Measurements from ENCODE around the gene TBC1D25.

TBC1D25 gene

GRCh38 chrX:48560056-48560455, 20.5 kb downstream of the TBC1D25 start:
- peaks cover 0 to 3% of the 10 kb centered on the region in 2 donors for H3K27me3 ChIP-seq (ENCODE audit: control insufficient read depth in 1 of 2, insufficient read depth in 2 of 2, low read length in 2 of 2)
- no peak overlapping the region for H3K4me3 ChIP-seq (ENCODE audit: low read length in 2 of 2)
- no peak overlapping the region for H3K27ac ChIP-seq (ENCODE audit: low read length)
- H3K36me3 ChIP-seq (ENCODE audit: control insufficient read depth in 2 of 2, insufficient read depth in 2 of 2, low read length in 2 of 2), result peaks cover 0 to 18% of the 10 kb centered on the region in 2 donors
- no peaks in the 10 kb centered on the region for H3K4me1 ChIP-seq (ENCODE audit: control insufficient read depth, insufficient read depth, low read length)
- H3K9ac ChIP-seq (ENCODE audit: low read length in 2 of 2), result no peak overlapping the region
- no peaks in the 10 kb centered on the region for H3K9me3 ChIP-seq (ENCODE audit: control insufficient read depth in 2 of 2, low read length in 2 of 2)

- H3K4me3 ChIP-seq (ENCODE audit: low read length in 2 of 2), result no peak overlapping the region
- H3K36me3 ChIP-seq (ENCODE audit: control insufficient read depth in 2 of 2, insufficient read depth in 2 of 2, low read length in 2 of 2), result peaks cover 0 to 18% of the 10 kb centered on the region in 2 donors
- no peaks in the 10 kb centered on the region for H3K4me1 ChIP-seq (ENCODE audit: control insufficient read depth, insufficient read depth, low read length)
- no peaks in the 10 kb centered on the region for H3K9me3 ChIP-seq (ENCODE audit: control insufficient read depth in 2 of 2, low read length in 2 of 2)
- H3K9ac ChIP-seq (ENCODE audit: low read length in 2 of 2), result no peak overlapping the region
- H3K27me3 ChIP-seq (ENCODE audit: control insufficient read depth in 1 of 2, insufficient read depth in 2 of 2, low read length in 2 of 2), result peaks cover 0 to 3% of the 10 kb centered on the region in 2 donors
- H3K27ac ChIP-seq (ENCODE audit: low read length), result no peak overlapping the region
Measured at GRCh38 chrX:48560681-48561080, 21.2 kb downstream of the TBC1D25 start.

GRCh38 chrX:48569958-48570357, 30.4 kb downstream of the TBC1D25 start:
- Histone ChIP-seq H3K36me3 (ENCODE audit: control insufficient read depth in 2 of 2, insufficient read depth in 2 of 2, low read length in 2 of 2) (no peaks in the 10 kb centered on the region), H3K4me1 (ENCODE audit: control insufficient read depth, insufficient read depth, low read length) (no peaks in the 10 kb centered on the region), H3K9me3 (ENCODE audit: control insufficient read depth in 2 of 2, low read length in 2 of 2) (no peaks in the 10 kb centered on the region), H3K27me3 (ENCODE audit: control insufficient read depth in 1 of 2, insufficient read depth in 2 of 2, low read length in 2 of 2) (no peaks in the 10 kb centered on the region), H3K4me3 (ENCODE audit: low read length in 2 of 2) (no peak overlapping the region), H3K27ac (ENCODE audit: low read length) (no peak overlapping the region), H3K9ac (ENCODE audit: low read length in 2 of 2) (no peak overlapping the region)

DNA sequence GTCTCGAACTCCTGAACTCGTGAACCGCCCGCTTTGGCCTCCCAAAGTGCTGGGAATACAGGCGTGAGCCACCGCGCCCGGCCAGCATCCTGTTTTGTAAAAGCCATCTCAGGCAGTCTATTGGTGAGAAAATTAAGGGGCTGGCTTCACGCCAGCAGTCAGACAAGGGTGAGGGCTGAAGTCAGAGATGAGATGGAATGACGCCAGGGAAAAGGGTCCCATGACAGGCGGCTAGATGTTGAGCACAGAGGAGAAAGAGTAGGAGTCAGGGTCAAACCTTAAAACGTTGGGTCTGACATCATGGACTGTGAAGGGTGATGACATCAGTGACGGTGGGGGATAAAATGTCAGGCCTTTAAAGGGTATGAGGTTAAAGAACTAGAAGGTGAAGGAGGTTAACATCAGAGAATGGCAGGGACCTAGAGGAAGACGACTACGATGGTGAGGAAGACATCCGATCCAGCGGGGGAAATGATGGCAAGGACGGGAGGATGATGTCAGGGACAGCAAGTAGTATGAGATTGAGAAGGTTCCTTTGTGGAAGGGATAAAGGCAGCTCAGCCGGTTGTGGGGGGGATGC, 34.3 kb downstream of the TBC1D25 start:
- Histone ChIP-seq H3K36me3 (ENCODE audit: control insufficient read depth in 2 of 2, insufficient read depth in 2 of 2, low read length in 2 of 2) (peaks cover 19 to 23% of the 10 kb centered on the region in 2 donors), H3K27ac (ENCODE audit: low read length) (peak overlapping the region; percentile 99), H3K27me3 (ENCODE audit: control insufficient read depth in 1 of 2, insufficient read depth in 2 of 2, low read length in 2 of 2) (no peaks in the 10 kb centered on the region), H3K9ac (ENCODE audit: low read length in 2 of 2) (peak overlapping the region; percentile 93 to 98), H3K4me1 (ENCODE audit: control insufficient read depth, insufficient read depth, low read length) (peaks cover 14% of the 10 kb centered on the region), H3K4me3 (ENCODE audit: low read length in 2 of 2) (peak overlapping the region; percentile 85 to 91), H3K9me3 (ENCODE audit: control insufficient read depth in 2 of 2, low read length in 2 of 2) (no peaks in the 10 kb centered on the region)

GRCh38 chrX:48574270-48575266, 35.1 kb downstream of the TBC1D25 start, which contains the start of gene RBM3:
TSS of gene RBM3 (plus strand) at chrX:48574484. CDS start at chrX:48575181, 697 bp downstream.
- Histone ChIP-seq H3K4me3 (ENCODE audit: low read length in 2 of 2) (peak within 1 kb of the TSS; percentile 85 to 91), H3K4me1 (ENCODE audit: control insufficient read depth, insufficient read depth, low read length) (peaks cover 14% of the 10 kb centered on the region), H3K27ac (ENCODE audit: low read length) (peak within 1 kb of the TSS; percentile 99), H3K36me3 (ENCODE audit: control insufficient read depth in 2 of 2, insufficient read depth in 2 of 2, low read length in 2 of 2) (peaks cover 26 to 29% of the 10 kb centered on the region in 2 donors), H3K9ac (ENCODE audit: low read length in 2 of 2) (peak within 1 kb of the TSS; percentile 97 to 98), H3K27me3 (ENCODE audit: control insufficient read depth in 1 of 2, insufficient read depth in 2 of 2, low read length in 2 of 2) (peaks cover 0 to 2% of the 10 kb centered on the region in 2 donors), H3K9me3 (ENCODE audit: control insufficient read depth in 2 of 2, low read length in 2 of 2) (no peaks in the 10 kb centered on the region)

GRCh38 chrX:48575642-48576041, 36.1 kb downstream of the TBC1D25 start:
- H3K27me3 ChIP-seq (ENCODE audit: control insufficient read depth in 1 of 2, insufficient read depth in 2 of 2, low read length in 2 of 2), result peaks cover 0 to 2% of the 10 kb centered on the region in 2 donors
- H3K27ac ChIP-seq (ENCODE audit: low read length), result no peak overlapping the region
- H3K36me3 ChIP-seq (ENCODE audit: control insufficient read depth in 2 of 2, insufficient read depth in 2 of 2, low read length in 2 of 2), result peaks cover 28 to 29% of the 10 kb centered on the region in 2 donors
- H3K4me1 ChIP-seq (ENCODE audit: control insufficient read depth, insufficient read depth, low read length), result peaks cover 14% of the 10 kb centered on the region
- peak overlapping the region; percentile 85 to 91 for H3K4me3 ChIP-seq (ENCODE audit: low read length in 2 of 2)
- H3K9me3 ChIP-seq (ENCODE audit: control insufficient read depth in 2 of 2, low read length in 2 of 2), result no peaks in the 10 kb centered on the region
- H3K9ac ChIP-seq (ENCODE audit: low read length in 2 of 2), result peak overlapping the region in 1 of 2 donors; percentile 98

DNA sequence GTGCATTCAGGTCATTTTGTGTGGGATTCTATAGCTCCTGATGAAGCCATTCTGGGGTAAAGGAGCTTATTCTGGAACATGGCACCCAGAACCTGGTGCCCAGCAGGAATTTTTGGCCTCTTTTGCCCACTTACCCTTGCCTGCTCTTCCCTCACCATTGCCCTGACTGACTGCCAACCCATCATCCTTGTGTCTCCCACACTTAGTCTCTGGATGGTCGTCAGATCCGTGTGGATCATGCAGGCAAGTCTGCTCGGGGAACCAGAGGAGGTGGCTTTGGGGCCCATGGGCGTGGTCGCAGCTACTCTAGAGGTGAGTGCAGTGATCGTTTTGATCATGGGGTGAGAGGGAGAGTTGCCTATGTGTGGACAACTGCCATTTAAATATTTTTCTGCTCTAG, 36.6 kb downstream of the TBC1D25 start:
- Histone ChIP-seq H3K36me3 (ENCODE audit: control insufficient read depth in 2 of 2, insufficient read depth in 2 of 2, low read length in 2 of 2) (peaks cover 28 to 29% of the 10 kb centered on the region in 2 donors), H3K4me3 (ENCODE audit: low read length in 2 of 2) (peak overlapping the region in 1 of 2 donors; percentile 85), H3K4me1 (ENCODE audit: control insufficient read depth, insufficient read depth, low read length) (peaks cover 14% of the 10 kb centered on the region), H3K9me3 (ENCODE audit: control insufficient read depth in 2 of 2, low read length in 2 of 2) (no peaks in the 10 kb centered on the region), H3K27me3 (ENCODE audit: control insufficient read depth in 1 of 2, insufficient read depth in 2 of 2, low read length in 2 of 2) (peaks cover 0 to 2% of the 10 kb centered on the region in 2 donors), H3K9ac (ENCODE audit: low read length in 2 of 2) (no peak overlapping the region), H3K27ac (ENCODE audit: low read length) (no peak overlapping the region)

- H3K27me3 ChIP-seq (ENCODE audit: control insufficient read depth in 1 of 2, insufficient read depth in 2 of 2, low read length in 2 of 2), result peaks cover 0 to 2% of the 10 kb centered on the region in 2 donors
- H3K9me3 ChIP-seq (ENCODE audit: control insufficient read depth in 2 of 2, low read length in 2 of 2), result no peaks in the 10 kb centered on the region
- peaks cover 14% of the 10 kb centered on the region for H3K4me1 ChIP-seq (ENCODE audit: control insufficient read depth, insufficient read depth, low read length)
- no peak overlapping the region for H3K27ac ChIP-seq (ENCODE audit: low read length)
- no peak overlapping the region for H3K4me3 ChIP-seq (ENCODE audit: low read length in 2 of 2)
- H3K9ac ChIP-seq (ENCODE audit: low read length in 2 of 2), result no peak overlapping the region
- H3K36me3 ChIP-seq (ENCODE audit: control insufficient read depth in 2 of 2, insufficient read depth in 2 of 2, low read length in 2 of 2), result peaks cover 28 to 29% of the 10 kb centered on the region in 2 donors
Measured at GRCh38 chrX:48578661-48579128, 39.2 kb downstream of the TBC1D25 start.

DNA sequence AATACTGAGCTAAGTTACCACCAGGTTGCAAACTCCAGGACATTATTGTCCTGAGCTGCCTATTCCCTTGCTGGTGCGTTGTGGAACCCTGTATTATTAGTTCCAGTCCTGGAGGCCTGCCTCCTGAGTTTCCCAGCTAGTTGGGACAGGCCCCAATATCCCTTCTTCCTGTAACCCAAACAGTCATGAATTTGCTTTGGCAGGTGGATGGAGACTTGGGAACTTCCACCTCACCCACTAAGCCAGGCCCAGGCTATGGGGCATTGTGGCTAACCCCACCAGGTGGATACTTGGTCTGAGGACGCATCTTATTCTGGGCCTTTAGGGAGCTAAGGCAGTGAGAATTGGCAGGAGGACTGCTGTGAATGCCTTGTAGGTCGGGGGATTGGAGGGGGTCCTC, 39.7 kb downstream of the TBC1D25 start:
- Histone ChIP-seq H3K27ac (ENCODE audit: low read length) (no peak overlapping the region), H3K4me3 (ENCODE audit: low read length in 2 of 2) (no peak overlapping the region), H3K36me3 (ENCODE audit: control insufficient read depth in 2 of 2, insufficient read depth in 2 of 2, low read length in 2 of 2) (peaks cover 28 to 29% of the 10 kb centered on the region in 2 donors), H3K9me3 (ENCODE audit: control insufficient read depth in 2 of 2, low read length in 2 of 2) (no peaks in the 10 kb centered on the region), H3K4me1 (ENCODE audit: control insufficient read depth, insufficient read depth, low read length) (peaks cover 14% of the 10 kb centered on the region), H3K27me3 (ENCODE audit: control insufficient read depth in 1 of 2, insufficient read depth in 2 of 2, low read length in 2 of 2) (peaks cover 0 to 2% of the 10 kb centered on the region in 2 donors), H3K9ac (ENCODE audit: low read length in 2 of 2) (no peak overlapping the region)

DNA sequence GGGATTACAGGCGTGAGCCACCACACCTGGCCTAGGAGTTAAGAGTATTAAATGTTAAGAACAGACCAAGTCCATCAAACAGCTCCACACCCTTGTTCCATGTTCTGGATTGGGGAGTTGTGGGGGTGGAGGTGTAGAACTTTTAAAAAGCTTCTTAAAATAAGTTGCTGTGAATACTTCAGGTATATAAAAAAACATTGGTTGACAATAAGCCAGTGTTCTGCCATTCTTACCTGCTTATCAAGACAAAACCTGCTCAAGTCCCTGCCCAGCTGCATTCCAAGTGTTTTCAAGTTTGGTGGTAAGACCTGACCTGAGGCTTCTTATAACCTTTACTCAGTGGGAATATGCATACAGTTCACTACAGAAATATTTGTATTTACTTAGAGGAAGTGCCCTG, 41.1 kb downstream of the TBC1D25 start:
- Histone ChIP-seq H3K36me3 (ENCODE audit: control insufficient read depth in 2 of 2, insufficient read depth in 2 of 2, low read length in 2 of 2) (peaks cover 23 to 25% of the 10 kb centered on the region in 2 donors), H3K4me3 (ENCODE audit: low read length in 2 of 2) (no peak overlapping the region), H3K9ac (ENCODE audit: low read length in 2 of 2) (no peak overlapping the region), H3K27me3 (ENCODE audit: control insufficient read depth in 1 of 2, insufficient read depth in 2 of 2, low read length in 2 of 2) (peaks cover 0 to 2% of the 10 kb centered on the region in 2 donors), H3K4me1 (ENCODE audit: control insufficient read depth, insufficient read depth, low read length) (peaks cover 7% of the 10 kb centered on the region), H3K9me3 (ENCODE audit: control insufficient read depth in 2 of 2, low read length in 2 of 2) (no peaks in the 10 kb centered on the region), H3K27ac (ENCODE audit: low read length) (no peak overlapping the region)
